SH-SY5Y (cell line): ENCODE results near the gene AGPAT3.

Experiments used
- GATA2 ChIP-seq: IDR thresholded peaks from 2 replicates; pipeline ENCODE4 v1.6.1; 2011; ENCODE audit warnings: mild to moderate bottlenecking, low read depth, low read length
- GATA3 ChIP-seq: IDR thresholded peaks from 2 replicates; pipeline ENCODE4 v1.6.1; 2011; ENCODE audit warnings: low read depth, mild to moderate bottlenecking, low read length, moderate library complexity

Gene AGPAT3

DNA sequence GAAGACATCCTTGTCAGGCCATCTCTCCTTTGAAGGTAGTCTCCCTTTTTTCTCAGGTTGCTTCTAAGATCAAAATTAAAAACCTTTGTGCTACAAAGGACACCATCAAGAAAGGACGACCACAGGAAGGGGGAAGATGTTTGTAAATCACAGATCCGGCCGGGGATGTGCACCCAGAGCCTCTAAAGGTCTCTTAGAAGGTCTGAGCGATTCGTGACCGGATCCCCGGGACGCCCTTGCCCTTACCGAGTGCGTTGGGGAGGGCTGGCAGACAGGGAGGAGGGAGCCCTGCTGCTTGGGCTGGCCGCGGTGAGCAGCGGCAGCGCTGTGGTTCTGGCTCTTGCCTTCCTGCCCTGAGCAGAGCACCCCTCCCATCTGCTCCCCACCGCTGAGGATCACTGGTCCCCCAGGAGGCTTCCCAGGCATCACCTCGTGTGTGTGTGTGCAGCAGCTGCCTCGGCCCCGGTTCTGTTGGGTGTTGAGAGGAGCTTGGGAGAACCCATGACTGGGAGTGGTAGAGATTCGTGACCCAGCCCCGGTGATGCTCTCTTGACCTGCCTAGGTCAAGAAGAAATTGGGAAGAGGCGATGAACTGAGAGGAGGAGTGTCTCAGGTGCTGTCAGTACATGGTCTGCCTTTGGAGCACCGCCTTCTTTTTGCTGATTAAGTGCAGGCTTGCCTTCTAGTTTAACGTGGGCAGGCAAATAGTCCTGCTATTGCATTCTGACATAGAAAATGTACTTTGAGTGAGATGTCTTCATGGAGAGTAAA is 34.5 kb downstream of the AGPAT3 start:
- TF ChIP-seq GATA2 (no peak), GATA3 (no peak)

DNA sequence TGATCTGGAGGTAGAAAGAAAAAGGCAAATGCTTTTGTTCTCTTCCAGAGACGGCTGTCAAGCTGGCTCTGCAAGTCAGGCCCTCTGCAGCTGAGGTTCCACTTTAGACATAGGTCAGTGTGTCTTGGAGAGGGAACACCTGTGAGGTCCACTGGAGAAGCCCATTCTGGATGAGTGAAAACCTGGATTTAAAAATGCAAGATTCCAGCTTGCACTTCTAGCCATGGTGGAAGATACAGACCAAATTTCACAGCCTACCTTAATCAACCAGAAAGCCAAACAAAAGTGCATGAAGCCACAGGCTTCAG is 35.0 kb downstream of the AGPAT3 start:
- TF ChIP-seq GATA3 (no peak), GATA2 (no peak)

- TF ChIP-seq GATA2 (no peak), GATA3 (no peak)
Measured at GRCh38 chr21:43900690-43901089, 35.7 kb downstream of the AGPAT3 start.

GRCh38 chr21:43902441-43902840 is 37.4 kb downstream of the AGPAT3 start:
- TF ChIP-seq GATA2 (no peak), GATA3 (no peak)

DNA sequence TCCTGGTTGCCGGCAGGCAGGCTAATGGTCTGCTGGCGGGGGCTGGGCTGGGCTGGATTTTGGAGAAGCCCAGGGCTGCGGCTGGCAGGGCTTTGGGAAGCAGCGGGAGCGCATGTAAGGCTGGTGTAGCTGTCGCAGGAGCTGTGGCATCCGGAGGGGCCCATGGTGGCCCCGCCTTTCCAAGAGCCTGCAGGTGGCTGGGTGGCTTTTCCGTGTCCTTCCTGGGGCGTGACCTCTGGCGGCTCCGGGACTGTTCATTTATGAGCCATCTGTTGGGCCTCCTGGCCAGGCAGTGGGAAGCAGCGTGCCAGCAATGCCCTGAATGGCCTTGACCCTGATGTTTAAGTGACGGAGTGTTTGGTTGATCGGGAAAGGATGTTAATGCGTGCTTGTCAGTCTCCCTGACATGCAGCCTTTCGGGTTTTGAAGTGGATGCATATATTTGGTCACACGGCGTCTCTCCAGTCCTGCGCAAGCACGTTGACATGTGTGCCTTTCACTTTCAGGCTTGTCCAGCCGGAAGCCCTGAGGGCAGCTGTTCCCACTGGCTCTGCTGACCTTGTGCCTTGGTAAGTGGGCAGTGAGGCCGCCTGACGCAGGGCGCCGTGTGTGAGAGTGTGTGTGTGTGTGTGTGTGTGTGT is 38.5 kb downstream of the AGPAT3 start:
- TF ChIP-seq GATA3 = no peak
- no peak for TF ChIP-seq GATA2

DNA sequence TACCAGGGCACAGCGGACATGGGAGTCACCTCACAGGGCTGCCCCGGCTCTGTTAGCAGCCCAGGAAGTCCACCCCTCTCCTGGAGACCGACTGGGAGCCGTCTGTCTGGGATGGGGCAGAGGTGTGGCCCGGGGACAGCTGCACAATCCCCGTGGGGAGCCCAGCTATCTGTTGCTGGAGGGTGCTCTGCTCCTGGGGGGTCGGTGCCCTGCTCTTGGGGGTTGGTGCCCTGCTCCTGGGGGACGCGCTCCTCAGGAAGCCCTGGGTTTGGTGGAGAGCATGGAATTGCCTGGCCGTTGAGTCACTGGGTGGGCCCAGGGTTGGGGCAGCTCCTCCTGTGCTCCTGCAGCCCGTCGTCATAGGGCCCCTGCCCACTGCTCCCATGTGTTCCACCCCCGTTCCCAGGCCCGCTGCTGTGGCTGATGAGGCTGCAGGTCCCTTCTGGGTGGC is 39.3 kb downstream of the AGPAT3 start:
- TF ChIP-seq GATA2 = no peak
- no peak for TF ChIP-seq GATA3

DNA sequence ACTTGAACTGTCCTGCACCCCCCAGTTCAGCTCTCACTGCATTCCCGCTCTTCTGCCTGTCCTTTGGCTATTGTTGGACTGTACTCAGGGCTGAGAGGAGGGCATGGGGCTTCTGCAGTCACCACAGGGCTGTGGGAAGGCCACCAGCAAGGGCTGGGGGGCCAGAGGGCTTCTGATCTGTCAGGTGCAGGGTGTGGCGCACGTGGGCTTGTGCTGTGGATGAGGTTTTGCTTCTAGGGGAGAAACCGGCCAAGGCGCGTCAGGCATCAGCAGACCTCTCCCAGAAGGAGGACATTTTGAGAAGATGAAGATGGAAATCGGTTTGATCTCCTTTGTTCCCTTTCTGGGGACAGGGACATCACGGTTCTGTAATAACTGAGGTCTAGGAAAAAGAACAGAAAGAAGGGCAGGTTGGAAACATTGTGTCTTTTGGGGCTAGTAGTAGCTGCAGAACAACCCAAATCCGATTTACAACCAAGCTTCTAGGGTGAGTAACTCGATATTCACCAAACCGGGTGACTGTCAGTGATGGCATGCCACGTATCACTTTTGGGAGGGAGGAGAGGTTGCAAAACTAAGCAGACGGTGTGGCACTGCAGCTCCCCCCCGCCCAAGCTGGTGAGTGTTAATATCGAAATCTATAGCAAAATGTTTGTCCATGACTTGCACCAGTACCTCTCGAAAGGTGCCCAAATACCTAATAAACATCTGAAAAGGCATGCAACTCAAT is 40.9 kb downstream of the AGPAT3 start:
- TF ChIP-seq GATA3 (no peak), GATA2 (no peak)

GRCh38 chr21:43906585-43907370 is 41.8 kb downstream of the AGPAT3 start:
- TF ChIP-seq GATA2 (no peak), GATA3 (no peak)

DNA sequence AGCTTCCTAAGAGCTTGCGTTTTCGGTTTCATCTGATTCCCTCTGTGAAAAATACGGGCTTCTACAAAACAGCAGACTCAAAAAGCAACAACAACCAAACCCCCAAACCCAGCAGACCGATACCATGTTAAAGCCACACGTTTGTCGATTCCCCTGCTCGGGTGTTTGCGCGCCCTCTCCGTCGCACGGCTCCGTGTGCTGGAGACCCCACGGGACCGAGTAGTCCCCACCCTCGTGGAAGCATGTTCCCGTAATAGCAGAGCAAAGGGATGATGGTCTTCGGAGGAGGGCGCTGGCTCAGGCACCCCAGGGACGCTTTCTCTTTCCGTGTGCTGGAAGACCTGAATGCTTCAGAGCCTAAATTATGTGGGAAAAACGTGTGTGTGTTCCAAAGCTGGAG is 42.7 kb downstream of the AGPAT3 start:
- TF ChIP-seq GATA3 (no peak), GATA2 (no peak)

DNA sequence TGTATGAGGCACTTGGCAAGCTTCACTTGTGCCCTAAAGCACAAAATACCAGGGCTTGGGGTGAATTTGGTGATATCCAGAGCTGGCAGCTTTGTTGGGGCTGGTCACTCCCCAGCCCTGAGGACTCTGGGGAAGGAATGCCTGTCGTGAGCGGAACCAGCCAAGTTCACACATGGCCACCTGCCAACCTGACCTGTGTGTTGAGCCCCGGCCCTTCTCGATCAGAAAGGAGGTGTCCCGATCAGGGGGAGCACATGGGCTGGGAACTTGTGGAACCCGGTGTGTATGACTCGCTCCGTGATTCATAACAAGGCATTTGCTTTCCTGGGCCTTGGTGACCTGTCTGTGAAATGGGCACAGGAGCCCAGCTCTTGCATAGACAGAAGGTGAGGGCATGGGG is 43.1 kb downstream of the AGPAT3 start:
- no peak for TF ChIP-seq GATA3
- TF ChIP-seq GATA2 = no peak

- TF ChIP-seq GATA3 (no peak), GATA2 (no peak)
Measured at GRCh38 chr21:43909741-43910400, 44.8 kb downstream of the AGPAT3 start.

GRCh38 chr21:43910460-43910859 is 45.4 kb downstream of the AGPAT3 start:
- no peak for TF ChIP-seq GATA2

DNA sequence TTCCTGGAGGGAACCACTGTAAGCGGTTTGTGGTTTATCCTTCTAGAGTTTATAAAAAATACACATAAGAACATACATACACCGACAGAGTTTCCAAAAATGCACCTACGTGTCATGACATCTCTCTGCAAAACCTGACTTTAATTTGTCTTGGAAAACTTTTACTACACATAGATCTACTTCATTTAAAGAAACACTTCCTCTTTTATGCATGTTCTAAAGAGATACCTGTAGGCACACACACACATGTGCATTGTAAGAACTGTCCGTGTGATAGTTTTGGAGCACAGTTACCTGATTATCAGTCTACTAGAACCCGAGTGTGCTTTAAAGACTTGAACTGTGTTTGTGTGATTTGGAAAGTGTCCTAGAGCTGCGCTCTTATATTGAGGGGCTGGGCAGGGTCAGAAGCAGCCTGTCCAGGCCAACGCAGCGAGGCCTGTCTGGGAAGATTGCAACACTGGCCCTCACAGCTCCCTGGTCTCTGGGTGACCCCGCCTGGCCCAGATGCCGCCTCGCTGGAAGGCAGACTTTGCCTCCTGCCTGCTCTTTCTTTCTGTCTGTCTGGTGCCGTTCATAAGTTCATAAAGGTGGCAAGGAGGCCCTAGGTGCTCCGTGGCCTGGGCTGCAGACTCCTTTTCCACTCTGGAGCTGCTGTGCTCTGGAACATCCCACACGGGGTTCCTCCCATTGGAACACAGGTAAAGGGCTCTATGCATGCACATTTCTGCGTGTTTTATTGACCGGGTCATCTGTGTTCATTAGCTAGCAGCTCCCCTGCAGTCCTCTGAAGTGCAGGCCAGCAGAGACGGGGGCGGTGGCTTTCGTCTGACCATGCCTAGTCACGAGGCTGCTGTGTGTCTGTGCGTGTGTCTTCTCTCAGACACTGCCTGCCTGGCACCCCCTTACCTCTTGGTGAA is 46.3 kb downstream of the AGPAT3 start:
- TF ChIP-seq GATA2 (no peak), GATA3 (no peak)
